ENCODE results near the gene MS4A4A.

DNA sequence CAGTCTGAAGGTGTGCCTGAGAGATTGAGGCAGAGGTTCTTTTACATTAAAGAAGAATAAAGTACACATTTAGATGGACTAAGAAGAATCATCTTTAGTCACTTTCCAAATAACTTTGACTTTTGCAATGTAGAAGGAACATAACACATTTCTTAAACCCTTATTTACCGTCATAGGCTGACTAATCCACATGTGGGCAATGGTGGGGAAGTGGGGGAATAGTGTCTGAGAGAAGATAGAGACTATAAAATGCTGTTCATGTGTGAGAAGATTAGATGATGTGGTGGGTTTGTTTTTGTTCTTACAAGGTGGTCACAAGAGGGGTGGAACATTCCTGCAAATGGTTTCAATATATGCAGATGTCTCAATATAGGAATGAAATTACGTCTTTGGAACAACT, 1.8 kb downstream of the MS4A4A start:
- TF ChIP-seq, protein P1, sequence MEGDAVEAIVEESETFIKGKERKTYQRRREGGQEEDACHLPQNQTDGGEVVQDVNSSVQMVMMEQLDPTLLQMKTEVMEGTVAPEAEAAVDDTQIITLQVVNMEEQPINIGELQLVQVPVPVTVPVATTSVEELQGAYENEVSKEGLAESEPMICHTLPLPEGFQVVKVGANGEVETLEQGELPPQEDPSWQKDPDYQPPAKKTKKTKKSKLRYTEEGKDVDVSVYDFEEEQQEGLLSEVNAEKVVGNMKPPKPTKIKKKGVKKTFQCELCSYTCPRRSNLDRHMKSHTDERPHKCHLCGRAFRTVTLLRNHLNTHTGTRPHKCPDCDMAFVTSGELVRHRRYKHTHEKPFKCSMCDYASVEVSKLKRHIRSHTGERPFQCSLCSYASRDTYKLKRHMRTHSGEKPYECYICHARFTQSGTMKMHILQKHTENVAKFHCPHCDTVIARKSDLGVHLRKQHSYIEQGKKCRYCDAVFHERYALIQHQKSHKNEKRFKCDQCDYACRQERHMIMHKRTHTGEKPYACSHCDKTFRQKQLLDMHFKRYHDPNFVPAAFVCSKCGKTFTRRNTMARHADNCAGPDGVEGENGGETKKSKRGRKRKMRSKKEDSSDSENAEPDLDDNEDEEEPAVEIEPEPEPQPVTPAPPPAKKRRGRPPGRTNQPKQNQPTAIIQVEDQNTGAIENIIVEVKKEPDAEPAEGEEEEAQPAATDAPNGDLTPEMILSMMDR (IDR thresholded peaks at IDR 0.05): no peak
- no peak for TF ChIP-seq POLR2A (IDR thresholded peaks at IDR 0.05)

Data from thyroid gland (tissue), 4 donors.